Central memory CD8-positive, alpha-beta T cell (primary cell): ENCODE measurements around the gene GUK1.

ENCODE experiments used
- ATAC-seq: fragments of 150-1000 bp; cut with Tn5 transposase; replicated peaks from 2 replicates; pipeline ENCODE4 v1.10.0; 2022; ENCODE audit warnings: mild to moderate bottlenecking, moderate FRiP score, moderate number of reproducible peaks; ENCODE audit not compliant: poor library complexity, severe bottlenecking; ENCODE audit errors: extremely low read depth
- DNase-seq, 2 donors: peaks; one replicate each; pipeline ENCODE4 v3.0.0; 2021; ENCODE audit warnings: low spot score in 2 of 2
- H3K27ac Mint-ChIP-seq: one replicate; pipeline ENCODE4 v1.8.0; 2022; ENCODE audit warnings: low read depth, mild to moderate bottlenecking, moderate library complexity, mixed read lengths
- H3K27me3 Mint-ChIP-seq: one replicate; pipeline ENCODE4 v1.8.0; 2022; ENCODE audit warnings: mixed read lengths
- H3K36me3 Mint-ChIP-seq: one replicate; pipeline ENCODE4 v1.8.0; 2022; ENCODE audit warnings: mild to moderate bottlenecking, moderate library complexity, mixed read lengths; ENCODE audit not compliant: insufficient read depth
- H3K4me1 Mint-ChIP-seq: one replicate; pipeline ENCODE4 v1.8.0; 2022; ENCODE audit warnings: mixed read lengths
- H3K4me3 Mint-ChIP-seq: one replicate; pipeline ENCODE4 v1.8.0; 2022; ENCODE audit warnings: mild to moderate bottlenecking, moderate library complexity, mixed read lengths
- H3K9me3 Mint-ChIP-seq: one replicate; pipeline ENCODE4 v1.8.0; 2022; ENCODE audit warnings: mixed read lengths

Gene GUK1

DNA sequence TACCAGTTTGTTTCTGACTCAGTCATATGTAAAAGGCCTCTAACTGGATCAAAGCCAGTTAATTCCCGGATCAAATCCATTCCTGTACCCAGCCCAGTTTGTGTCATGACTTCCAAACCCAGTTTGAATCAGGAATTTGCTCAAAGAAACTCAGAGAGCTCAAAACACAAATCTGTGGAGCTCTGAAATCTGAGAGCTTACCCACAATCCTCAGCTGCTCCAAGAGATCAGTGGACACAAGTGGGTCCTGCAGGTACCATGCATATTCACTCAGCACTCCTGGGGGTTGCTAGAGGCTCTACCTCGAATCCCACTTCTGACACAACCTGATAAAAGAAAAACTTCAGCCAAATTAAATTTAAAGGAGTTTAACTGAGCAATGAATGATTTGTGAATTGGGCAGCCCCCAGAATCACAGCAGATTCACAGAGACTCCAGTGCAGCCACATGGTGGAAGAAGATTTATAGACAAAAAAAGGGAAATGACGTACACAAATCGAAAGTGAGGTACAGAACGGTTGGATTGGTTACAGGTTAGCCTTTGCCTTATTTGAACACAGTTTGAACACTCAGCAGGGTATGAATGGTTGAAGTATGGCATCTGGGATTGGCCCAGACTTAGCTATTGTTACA, 19.1 kb upstream of the GUK1 start:
- Mint-ChIP-seq H3K9me3 (no peaks in the 10 kb centered on the region), H3K27ac (no peak overlapping the region), H3K4me3 (no peak overlapping the region), H3K27me3 (no peaks in the 10 kb centered on the region), H3K4me1 (no peaks in the 10 kb centered on the region), H3K36me3 (peaks cover 2% of the 10 kb centered on the region)
- DNase-seq (no peak), ATAC-seq (no peak)

DNA sequence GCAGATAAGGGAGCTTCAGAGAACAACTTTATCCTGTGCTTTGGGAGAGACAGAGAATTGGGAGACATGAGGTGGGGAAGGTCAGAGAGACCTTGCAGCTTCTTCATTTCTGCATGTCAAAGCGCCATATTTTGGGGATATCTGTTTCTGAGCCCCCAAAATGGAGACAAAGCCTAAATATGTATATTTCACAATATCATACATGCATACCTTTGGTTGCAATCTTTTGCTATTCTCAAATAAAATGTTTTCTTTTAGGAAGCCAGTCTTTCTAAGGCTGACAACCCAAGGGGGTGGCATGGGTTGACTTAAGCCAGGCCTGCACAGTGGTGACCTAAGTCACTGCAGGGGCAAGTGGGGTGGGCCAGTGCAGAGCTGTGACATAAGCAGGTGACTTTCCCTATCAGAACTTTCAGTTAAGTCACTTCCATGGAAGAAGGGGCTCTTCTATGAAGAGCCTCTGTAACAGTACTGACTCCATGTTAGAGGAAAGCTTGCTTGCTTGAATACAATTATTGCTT, 17.1 kb upstream of the GUK1 start:
- no peak overlapping the region for H3K27ac Mint-ChIP-seq
- H3K27me3 Mint-ChIP-seq, result no peaks in the 10 kb centered on the region
- H3K4me3 Mint-ChIP-seq, result no peak overlapping the region
- no peak for DNase-seq
- H3K9me3 Mint-ChIP-seq, result no peaks in the 10 kb centered on the region
- no peak for ATAC-seq
- peaks cover 2% of the 10 kb centered on the region for H3K36me3 Mint-ChIP-seq
- H3K4me1 Mint-ChIP-seq, result no peaks in the 10 kb centered on the region

DNA sequence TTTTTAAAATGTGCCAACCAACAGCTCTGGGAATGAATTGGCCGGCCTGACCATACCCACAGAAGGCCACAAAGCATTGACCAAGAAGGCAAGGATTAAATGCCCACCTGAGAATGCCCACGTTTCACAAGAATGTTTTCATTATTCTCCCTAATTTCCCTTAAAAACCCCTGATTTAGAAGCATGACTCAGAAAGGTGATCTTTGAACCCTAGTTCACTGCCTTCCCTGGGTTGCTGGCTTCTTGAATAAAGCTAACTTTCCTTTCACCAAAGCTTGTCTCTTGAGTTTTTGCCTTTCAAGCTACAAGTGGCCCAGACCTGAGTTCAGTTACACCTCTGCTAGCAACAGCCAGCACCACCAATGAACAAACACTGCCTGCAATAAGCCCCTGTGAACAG, 16.6 kb upstream of the GUK1 start:
- ATAC-seq, result no peak
- H3K27me3 Mint-ChIP-seq, result no peaks in the 10 kb centered on the region
- H3K9me3 Mint-ChIP-seq, result no peaks in the 10 kb centered on the region
- H3K36me3 Mint-ChIP-seq, result peaks cover 2% of the 10 kb centered on the region
- no peak overlapping the region for H3K27ac Mint-ChIP-seq
- H3K4me1 Mint-ChIP-seq, result no peaks in the 10 kb centered on the region
- no peak overlapping the region for H3K4me3 Mint-ChIP-seq
- no peak for DNase-seq

DNA sequence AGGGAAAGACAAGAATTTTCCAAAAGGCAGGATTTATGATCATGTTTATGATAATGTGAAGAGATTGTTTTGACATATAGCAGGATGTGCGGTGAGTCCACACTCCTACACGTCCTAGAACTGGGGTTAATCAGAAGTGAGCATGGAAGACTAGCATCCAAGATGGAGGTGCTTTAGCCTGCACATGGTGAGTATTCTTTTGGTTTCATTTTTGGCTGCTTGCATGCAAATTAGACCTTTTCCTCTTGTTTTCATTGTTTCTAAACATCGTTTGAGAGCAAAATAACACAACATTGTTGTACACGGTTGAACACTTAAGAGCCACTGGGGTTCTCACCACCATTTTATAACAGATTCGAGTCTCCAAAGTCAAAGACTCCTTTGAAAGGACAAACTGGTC, 14.9 kb upstream of the GUK1 start:
- Mint-ChIP-seq H3K4me1 (no peaks in the 10 kb centered on the region), H3K4me3 (no peak overlapping the region), H3K27me3 (no peaks in the 10 kb centered on the region), H3K36me3 (peaks cover 2% of the 10 kb centered on the region), H3K9me3 (no peaks in the 10 kb centered on the region), H3K27ac (no peak overlapping the region)
- DNase-seq (no peak), ATAC-seq (no peak)

DNA sequence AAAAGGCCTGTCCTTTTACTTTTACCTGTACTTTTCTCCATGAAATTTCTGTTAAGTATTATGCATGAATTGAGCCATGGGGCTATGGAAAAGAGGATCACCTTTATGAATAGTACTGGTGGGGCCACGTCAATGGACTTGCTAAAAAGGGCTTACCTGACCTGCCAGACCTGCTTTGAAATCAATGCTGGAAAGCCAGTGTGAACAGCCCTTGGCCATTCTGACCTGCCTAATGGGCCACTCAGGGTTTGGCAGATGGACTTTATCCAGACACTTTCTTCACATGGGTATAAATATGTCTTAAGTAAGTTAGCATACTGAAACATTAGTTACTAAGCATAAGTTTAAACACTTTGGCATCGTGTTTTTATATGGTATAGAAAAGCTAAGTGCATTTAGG, 8.3 kb upstream of the GUK1 start:
- no peak overlapping the region for H3K4me3 Mint-ChIP-seq
- no peak for ATAC-seq
- no peak overlapping the region for H3K27ac Mint-ChIP-seq

DNA sequence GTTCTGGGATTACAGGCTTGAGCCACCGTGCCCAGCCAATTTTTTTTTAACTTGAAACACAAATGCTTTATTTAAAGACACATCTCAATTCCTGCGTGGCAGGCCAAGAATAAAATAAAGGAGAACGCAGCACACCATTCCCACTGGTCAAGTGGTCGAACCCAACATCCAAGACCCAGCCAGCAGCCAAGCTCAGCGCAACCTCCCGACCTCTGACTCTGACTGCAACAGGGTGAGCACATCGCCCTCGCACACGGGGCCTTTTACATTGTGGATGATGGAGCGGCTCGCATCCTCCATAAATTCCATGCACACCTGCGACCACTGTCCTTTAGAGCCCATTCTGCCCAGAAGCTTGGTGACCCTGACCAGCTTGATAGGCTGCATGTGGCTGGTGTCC, 5.5 kb upstream of the GUK1 start:
- H3K9me3 Mint-ChIP-seq, result no peaks in the 10 kb centered on the region
- H3K4me1 Mint-ChIP-seq, result peaks cover 22% of the 10 kb centered on the region
- H3K27ac Mint-ChIP-seq, result no peak overlapping the region
- no peaks in the 10 kb centered on the region for H3K27me3 Mint-ChIP-seq
- H3K4me3 Mint-ChIP-seq, result no peak overlapping the region
- peaks cover 5% of the 10 kb centered on the region for H3K36me3 Mint-ChIP-seq
- ATAC-seq (no peak), DNase-seq (no peak)

More for the DNA sequence above, 8.3 kb upstream of the GUK1 start:
- no peak for DNase-seq
- Mint-ChIP-seq H3K27me3 (no peaks in the 10 kb centered on the region), H3K9me3 (no peaks in the 10 kb centered on the region), H3K4me1 (peaks cover 11% of the 10 kb centered on the region), H3K36me3 (peaks cover 4% of the 10 kb centered on the region)

DNA sequence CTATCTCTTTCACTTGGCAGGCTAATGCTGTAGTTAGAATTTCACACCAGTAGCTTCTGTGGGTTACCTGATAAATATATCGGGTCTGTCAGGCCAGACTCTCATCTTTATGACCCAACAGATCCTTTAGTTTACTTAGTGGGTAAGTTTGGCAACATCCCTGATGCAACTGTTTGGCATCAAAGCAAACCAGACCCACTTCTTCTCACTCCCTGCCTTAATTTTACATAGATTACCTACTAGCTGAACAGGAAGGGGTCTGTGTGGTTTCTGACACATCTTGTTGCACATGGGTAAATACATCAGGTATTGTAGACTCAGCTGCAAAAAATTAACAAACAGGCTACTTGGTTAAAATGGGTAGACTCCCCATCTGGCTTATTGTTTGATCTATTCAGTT, 3.2 kb upstream of the GUK1 start:
- H3K36me3 Mint-ChIP-seq, result peaks cover 19% of the 10 kb centered on the region
- ATAC-seq (peak; percentile 16), DNase-seq (peak in 1 of 2 donors; percentile 44)
- no peaks in the 10 kb centered on the region for H3K9me3 Mint-ChIP-seq
- peak overlapping the region; percentile 21 for H3K4me3 Mint-ChIP-seq
- peaks cover 22% of the 10 kb centered on the region for H3K4me1 Mint-ChIP-seq
- no peaks in the 10 kb centered on the region for H3K27me3 Mint-ChIP-seq
- peak overlapping the region; percentile 72 for H3K27ac Mint-ChIP-seq

DNA sequence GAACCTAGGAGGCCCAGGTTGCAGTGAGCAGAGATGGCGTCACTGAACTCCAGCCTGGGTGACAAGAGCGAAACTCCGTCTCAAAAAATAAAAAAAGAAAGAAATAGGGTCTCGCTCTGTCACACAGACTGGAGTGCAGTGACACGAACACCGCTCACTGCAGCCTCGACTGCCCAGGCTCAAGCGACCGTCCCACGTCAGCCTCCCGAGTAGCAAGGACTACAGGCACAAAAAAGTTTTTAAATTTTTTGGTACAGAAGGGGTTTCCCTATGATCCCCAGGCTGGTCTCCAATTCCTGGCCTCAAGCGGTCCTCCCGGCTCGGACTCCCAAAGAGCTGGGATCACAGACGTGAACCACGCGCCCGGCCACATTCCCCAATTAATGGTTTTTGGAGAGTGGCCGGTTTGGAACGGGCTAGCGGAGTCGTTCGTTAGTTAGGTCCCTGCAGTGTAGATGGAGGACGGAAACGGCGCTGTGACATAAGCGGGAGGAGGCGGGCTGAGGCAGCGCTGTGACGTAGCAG, 611 bp upstream of the GUK1 start:
- no peaks in the 10 kb centered on the region for H3K9me3 Mint-ChIP-seq
- H3K4me3 Mint-ChIP-seq, result peak overlapping the region; percentile 96
- no peak for DNase-seq
- ATAC-seq, result no peak
- H3K4me1 Mint-ChIP-seq, result peaks cover 48% of the 10 kb centered on the region
- H3K27me3 Mint-ChIP-seq, result no peaks in the 10 kb centered on the region
- H3K27ac Mint-ChIP-seq, result peak overlapping the region; percentile 93
- peaks cover 31% of the 10 kb centered on the region for H3K36me3 Mint-ChIP-seq

DNA sequence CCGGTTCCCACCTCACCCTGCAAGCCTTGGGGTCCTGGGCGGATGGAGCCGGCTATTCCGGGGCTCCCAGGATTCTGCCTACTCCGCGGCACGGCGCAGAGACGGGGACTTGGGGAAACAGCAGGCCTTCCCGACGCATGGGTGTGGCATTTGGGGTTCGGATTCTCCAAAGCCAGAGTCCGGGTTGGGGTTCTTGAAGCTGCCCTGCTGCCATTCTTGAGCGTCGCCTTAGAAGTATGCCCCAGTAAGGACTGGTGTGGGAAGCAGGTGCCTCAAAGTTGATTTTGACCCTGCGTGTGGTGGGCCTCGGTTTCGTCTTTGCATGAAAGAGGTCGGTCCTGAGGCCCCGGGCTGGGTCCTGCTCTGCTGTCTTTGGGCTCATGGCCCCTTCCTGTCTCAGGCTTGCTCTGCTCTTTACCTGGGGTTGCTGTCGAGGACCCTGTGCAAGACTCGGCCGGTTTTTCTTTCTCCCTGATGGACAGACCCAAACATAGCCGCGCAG, 696 bp downstream of the GUK1 start:
- H3K4me3 Mint-ChIP-seq, result peak overlapping the region; percentile 96
- H3K4me1 Mint-ChIP-seq, result peaks cover 52% of the 10 kb centered on the region
- peaks cover 34% of the 10 kb centered on the region for H3K36me3 Mint-ChIP-seq
- no peaks in the 10 kb centered on the region for H3K9me3 Mint-ChIP-seq
- DNase-seq (peak in 1 of 2 donors; percentile 15), ATAC-seq (no peak)
- H3K27me3 Mint-ChIP-seq, result no peaks in the 10 kb centered on the region
- peak overlapping the region; percentile 93 for H3K27ac Mint-ChIP-seq

DNA sequence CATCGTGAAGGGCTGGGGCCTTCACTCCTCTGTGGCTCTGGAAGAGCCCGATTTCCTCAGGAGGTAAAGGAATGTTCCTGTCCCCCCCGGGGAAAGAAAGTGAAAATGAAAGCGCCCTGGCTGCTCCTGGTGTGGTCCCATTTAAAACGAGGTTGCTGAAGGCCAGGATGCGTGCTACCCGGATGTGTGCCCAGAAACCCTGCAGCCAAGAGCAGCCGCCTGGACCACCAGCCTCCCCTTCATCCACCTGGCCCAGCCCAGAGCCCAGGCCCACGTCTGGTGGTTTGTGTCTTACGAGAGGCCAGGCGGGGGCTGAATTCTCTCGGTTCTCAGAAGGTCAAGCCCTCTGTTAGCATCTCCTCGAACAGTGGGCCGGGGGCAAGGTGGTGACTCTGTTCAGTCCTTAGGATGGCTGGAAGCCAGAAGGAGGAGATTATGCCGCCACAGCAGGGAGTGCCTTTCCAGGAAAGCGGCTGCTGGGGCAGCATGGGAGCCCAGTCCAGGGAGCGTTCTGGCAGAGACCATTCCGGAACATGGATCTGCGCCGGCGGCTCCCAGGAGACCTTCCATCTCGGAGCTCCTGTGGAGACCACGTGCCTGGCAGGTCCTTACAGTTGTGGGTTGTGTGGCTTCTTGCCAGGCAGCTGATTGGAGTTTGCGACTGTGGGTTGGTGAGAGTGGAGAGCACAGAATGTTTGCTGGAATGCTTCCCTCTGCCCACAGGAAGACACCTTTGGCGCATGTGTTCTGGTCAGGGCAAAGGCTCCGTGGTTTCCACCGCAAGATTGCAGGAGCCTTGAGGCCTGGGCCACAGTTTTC, 1.4 kb downstream of the GUK1 start:
- H3K27me3 Mint-ChIP-seq, result no peaks in the 10 kb centered on the region
- H3K27ac Mint-ChIP-seq, result peak overlapping the region; percentile 93
- H3K9me3 Mint-ChIP-seq, result no peaks in the 10 kb centered on the region
- peak overlapping the region; percentile 96 for H3K4me3 Mint-ChIP-seq
- ATAC-seq (no peak), DNase-seq (peak in 1 of 2 donors; percentile 13)
- H3K36me3 Mint-ChIP-seq, result peaks cover 36% of the 10 kb centered on the region
- peaks cover 46% of the 10 kb centered on the region for H3K4me1 Mint-ChIP-seq

DNA sequence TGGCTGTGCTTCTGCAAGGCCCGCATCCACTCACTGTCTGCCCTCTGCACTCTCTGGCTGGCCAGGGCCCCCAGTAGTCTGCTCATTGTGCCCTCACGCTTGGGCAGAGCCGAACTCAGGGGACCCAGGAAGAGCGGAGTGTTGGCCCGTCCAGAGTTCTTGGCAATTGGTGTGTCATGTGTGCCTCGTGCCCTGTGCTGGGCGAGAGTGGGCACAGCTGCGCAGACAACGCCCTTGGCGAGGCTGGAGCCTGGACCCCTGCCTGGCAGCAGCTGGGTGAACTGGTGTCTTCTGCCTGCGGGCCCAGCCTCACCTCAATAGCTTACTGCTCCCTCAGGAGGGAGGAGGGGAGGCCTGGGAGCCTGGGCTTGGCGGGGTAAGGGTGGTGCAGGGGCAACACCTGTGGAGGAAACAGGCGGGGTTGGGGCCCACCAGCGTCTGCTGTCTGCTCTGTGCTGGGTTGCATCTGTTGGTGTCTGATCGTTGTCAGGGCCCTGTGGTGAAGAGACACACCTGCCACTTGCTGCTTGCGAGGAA, 2.1 kb downstream of the GUK1 start:
- Mint-ChIP-seq H3K4me1 (peaks cover 38% of the 10 kb centered on the region), H3K9me3 (no peaks in the 10 kb centered on the region), H3K36me3 (peaks cover 36% of the 10 kb centered on the region), H3K27ac (peak overlapping the region; percentile 93), H3K27me3 (no peaks in the 10 kb centered on the region), H3K4me3 (peak overlapping the region; percentile 96)
- DNase-seq (peak in 1 of 2 donors; percentile 13), ATAC-seq (no peak)

DNA sequence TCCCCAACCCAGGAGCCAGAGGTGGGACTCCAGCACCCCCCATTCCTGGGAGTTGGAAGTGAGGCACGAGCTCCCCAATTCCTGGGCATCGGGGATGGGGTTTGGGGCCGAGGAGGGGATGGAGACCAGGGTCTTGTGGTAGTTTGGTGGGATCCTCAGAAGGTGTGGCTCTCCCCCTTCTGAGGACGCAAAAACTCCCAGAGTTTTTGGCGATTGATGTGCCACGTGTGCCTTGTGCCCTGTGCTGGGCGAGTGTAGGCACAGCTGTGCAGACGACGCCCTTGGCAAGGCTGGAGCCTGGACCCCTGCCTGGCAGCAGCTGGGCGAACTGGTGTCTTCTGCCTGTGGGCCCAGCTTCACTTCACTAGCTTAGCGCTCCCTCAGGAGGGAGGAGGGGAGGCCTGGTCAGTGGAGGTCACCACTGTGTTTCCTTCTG, 2.6 kb downstream of the GUK1 start:
- Mint-ChIP-seq H3K27ac (peak overlapping the region; percentile 93), H3K27me3 (no peaks in the 10 kb centered on the region), H3K4me3 (peak overlapping the region; percentile 96), H3K36me3 (peaks cover 36% of the 10 kb centered on the region), H3K4me1 (peaks cover 33% of the 10 kb centered on the region), H3K9me3 (no peaks in the 10 kb centered on the region)
- DNase-seq, result peak in 1 of 2 donors; percentile 12
- ATAC-seq, result no peak
